HL-60 (cell line): ENCODE data around the gene BMPER.

Experiments used
- GABPA ChIP-seq: IDR thresholded peaks from 2 replicates; pipeline ENCODE4 v1.6.1; 2012; ENCODE audit warnings: low read depth
- SPI1 ChIP-seq: IDR thresholded peaks from 2 replicates; pipeline ENCODE4 v1.6.1; 2012; ENCODE audit warnings: low read depth, mild to moderate bottlenecking, borderline replicate concordance
- TF ChIP-seq, protein P1 (sequence below): IDR thresholded peaks from one replicate; pipeline ENCODE4 v1.5.1; 2011; ENCODE audit warnings: low read length, control low read depth, inconsistent platforms; ENCODE audit not compliant: insufficient read depth
- TF ChIP-seq, protein P2 (sequence below): IDR thresholded peaks from 2 replicates; pipeline ENCODE4 v1.6.1; 2012; ENCODE audit warnings: low read depth; ENCODE audit not compliant: insufficient replicate concordance

DNA sequence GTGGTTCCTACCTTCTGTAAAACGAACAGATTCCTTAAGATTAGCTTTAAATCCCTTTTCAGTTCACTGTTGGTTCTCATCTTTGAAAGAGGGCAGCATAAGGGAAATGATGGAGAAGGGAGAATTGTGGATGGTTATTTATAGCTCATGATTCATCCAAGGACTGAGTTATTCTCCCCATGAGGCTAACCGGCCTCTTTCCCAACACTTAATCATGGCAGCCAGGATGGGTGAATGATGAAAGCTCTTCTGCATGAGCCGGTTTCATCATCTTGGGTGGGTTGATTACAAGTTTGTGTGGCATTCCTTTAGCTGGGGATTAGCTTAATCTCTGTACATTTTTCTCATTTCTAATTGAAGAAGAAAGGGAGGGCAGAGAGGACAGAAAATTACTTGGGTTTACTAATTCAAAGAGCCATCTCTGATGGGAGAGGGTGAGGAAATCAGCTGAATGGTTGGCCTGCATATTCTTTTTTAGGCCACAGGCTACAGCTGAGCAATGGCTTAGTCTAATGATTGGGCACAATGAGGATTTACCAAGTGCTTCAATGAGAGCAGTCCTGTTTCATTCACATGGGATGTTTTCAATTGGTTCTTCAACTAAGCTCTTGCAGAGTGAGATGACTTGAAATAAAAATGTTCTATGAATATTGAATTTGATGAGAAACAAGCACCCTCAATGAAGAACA, 250.0 kb downstream of the BMPER start:
- TF ChIP-seq, protein P1, sequence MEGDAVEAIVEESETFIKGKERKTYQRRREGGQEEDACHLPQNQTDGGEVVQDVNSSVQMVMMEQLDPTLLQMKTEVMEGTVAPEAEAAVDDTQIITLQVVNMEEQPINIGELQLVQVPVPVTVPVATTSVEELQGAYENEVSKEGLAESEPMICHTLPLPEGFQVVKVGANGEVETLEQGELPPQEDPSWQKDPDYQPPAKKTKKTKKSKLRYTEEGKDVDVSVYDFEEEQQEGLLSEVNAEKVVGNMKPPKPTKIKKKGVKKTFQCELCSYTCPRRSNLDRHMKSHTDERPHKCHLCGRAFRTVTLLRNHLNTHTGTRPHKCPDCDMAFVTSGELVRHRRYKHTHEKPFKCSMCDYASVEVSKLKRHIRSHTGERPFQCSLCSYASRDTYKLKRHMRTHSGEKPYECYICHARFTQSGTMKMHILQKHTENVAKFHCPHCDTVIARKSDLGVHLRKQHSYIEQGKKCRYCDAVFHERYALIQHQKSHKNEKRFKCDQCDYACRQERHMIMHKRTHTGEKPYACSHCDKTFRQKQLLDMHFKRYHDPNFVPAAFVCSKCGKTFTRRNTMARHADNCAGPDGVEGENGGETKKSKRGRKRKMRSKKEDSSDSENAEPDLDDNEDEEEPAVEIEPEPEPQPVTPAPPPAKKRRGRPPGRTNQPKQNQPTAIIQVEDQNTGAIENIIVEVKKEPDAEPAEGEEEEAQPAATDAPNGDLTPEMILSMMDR: no peak
- no peak for TF ChIP-seq GABPA
- TF ChIP-seq, protein P2, sequence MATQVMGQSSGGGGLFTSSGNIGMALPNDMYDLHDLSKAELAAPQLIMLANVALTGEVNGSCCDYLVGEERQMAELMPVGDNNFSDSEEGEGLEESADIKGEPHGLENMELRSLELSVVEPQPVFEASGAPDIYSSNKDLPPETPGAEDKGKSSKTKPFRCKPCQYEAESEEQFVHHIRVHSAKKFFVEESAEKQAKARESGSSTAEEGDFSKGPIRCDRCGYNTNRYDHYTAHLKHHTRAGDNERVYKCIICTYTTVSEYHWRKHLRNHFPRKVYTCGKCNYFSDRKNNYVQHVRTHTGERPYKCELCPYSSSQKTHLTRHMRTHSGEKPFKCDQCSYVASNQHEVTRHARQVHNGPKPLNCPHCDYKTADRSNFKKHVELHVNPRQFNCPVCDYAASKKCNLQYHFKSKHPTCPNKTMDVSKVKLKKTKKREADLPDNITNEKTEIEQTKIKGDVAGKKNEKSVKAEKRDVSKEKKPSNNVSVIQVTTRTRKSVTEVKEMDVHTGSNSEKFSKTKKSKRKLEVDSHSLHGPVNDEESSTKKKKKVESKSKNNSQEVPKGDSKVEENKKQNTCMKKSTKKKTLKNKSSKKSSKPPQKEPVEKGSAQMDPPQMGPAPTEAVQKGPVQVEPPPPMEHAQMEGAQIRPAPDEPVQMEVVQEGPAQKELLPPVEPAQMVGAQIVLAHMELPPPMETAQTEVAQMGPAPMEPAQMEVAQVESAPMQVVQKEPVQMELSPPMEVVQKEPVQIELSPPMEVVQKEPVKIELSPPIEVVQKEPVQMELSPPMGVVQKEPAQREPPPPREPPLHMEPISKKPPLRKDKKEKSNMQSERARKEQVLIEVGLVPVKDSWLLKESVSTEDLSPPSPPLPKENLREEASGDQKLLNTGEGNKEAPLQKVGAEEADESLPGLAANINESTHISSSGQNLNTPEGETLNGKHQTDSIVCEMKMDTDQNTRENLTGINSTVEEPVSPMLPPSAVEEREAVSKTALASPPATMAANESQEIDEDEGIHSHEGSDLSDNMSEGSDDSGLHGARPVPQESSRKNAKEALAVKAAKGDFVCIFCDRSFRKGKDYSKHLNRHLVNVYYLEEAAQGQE: no peak
- TF ChIP-seq SPI1: no peak
